Hematopoietic multipotent progenitor cell treated with erythropoietin and hydrocortisone succinate and interleukin-3 and kit ligand, for 4 days (in vitro differentiated cells): Measurements from ENCODE around the gene PID1.

ENCODE experiments used
- DNase-seq: peaks from one replicate; pipeline ENCODE4 v3.0.0-alpha.2; 2015

Gene PID1

DNA sequence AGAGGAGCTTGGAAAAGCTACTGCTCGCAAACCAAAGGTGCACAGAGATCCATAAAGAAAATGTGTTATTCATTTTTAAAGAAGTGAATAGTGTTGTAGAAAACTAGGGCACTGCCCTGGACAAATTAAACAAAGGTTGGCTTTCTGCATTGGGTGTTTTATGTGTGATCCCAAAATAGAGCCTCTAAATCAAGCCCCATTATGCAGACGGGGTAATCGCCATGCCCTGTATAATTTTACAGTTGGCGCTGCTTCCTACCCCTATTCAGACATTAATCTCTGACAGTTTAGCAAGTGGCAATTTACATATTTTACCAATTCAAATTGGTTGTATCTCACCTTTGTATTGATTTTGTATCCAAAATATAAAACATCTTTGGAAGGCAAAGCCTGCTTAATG, 109.1 kb downstream of the PID1 start:
- DNase-seq: no peak

DNA sequence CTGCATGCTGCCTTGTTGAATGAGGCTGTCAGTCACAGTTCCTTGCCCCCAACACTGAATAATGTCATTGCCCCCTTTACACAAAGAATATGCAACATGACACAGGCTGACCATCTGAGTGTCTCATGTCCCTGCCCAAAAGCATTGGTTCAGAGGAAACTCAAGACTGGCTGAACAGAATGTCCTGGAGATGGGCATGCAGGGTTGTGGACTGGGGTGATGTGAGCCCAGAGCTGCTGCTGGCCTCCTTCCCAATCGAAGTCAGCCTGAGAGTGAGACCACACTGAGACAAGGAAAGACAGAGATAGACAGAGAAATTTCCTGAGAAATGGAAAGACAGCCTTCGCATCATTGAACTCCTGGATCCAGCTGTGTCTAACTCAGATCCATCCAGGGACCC, 110.1 kb downstream of the PID1 start:
- no peak for DNase-seq

DNA sequence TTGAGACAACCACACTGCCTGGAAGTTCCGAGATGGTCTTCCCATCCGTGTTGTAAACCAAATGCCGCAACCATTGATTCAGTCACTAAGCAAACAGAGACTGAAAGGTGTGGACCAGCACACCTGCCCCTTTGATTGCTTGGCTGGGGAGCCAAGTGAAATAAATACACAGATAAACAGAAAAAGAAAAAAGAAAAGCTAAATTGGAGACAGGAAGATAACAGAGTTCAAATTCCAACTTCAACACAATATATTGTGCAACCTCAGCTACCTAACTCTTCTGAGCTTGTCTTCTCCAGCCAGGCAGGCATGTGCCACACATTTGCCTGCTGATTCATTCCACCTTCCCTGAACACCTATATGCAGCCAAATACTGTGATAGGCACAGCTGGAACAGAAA, 110.9 kb downstream of the PID1 start:
- DNase-seq: no peak

DNA sequence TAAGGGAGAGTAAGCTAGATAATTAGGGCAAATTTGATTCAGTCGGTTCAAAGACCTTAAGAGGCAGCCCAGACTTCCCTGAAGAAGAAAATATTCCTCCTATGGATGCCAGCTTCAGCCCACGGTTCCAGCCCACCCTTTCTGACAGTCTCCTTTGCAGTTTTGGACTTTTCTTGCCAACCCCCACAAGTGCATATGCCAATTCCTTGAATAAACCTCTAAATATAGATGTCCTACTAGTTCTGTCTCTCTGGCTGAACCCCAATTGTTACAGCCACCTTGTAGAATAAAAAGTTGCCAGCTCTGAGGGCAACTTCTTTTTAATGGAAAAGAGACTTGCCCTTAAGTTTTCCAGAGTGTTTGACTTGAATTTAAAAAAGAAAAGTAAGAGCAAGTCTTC, 111.7 kb downstream of the PID1 start:
- no peak for DNase-seq

DNA sequence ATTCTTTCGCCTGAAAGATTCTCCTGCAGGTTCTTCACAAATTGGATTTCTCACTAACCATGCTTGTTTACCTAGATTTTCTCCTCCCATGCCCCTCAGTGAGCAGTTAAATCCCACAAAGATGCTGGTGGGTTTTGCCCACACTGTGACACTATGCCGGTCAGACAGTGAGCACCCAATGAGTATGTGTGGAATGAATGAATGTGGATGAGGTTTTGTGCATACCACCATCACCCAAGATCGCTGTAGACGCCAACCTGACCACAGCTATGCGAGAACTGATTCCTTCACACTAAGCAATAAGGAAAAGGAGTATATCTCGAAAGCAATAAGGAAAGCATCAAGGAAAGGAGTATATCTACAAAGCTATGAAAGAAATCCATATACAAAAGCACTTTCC, 116.7 kb downstream of the PID1 start:
- DNase-seq: no peak

DNA sequence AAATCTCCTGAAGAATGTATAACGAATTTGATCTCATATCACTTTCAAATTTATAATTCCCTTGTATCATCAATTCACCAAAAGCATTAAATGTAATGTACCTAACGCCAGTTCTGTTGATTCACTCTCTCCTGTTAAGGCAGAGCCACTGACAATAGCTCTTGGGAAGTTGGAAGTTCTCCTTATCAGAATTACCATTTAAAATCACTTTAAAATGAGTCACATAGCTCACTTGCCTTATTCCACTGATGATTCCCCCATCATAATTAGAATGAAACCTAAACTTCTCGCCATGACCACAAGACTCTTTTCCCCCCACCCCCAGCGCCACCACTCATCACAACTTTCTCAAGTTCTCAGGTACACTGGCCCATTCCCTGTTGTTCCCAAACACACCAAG, 117.1 kb downstream of the PID1 start:
- DNase-seq: no peak

DNA sequence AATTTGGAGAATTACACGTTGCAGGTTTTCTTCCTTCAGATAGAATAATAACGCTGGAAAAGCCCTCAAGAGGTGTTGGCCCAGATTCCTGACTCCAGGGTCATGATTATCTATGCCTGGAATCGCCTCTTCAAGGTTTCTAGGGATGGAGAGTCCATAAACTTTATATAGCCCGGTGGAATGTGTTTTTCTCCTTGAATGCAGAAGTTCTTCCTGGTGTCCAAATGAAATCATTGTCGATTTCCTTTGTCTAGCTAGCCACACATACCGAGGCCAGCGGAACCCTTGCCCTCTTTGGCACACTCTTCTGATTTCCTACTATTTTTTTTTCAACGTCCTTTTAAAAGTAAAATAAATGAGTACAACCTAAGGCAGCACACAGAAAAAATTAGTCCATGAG, 117.8 kb downstream of the PID1 start:
- no peak for DNase-seq

DNA sequence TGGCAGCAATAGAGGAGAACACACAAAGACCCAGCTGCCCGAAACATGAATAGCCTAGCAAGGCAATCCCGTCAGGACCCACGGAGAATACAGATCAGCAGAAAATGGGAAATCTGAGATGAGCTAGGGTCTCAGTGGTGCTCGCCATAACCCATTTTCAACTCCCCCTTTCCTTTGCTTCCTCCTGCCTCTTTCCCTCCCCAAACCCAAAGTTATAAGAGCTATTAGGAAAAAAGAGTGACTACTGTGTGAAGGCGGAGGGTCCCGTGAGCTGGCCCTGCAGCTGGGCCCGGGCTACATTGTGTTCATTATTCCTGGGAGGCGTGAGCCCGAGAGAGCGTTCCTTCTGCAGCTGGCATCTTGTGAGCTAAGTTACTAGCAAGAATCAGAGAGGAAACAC, 118.4 kb downstream of the PID1 start:
- no peak for DNase-seq

DNA sequence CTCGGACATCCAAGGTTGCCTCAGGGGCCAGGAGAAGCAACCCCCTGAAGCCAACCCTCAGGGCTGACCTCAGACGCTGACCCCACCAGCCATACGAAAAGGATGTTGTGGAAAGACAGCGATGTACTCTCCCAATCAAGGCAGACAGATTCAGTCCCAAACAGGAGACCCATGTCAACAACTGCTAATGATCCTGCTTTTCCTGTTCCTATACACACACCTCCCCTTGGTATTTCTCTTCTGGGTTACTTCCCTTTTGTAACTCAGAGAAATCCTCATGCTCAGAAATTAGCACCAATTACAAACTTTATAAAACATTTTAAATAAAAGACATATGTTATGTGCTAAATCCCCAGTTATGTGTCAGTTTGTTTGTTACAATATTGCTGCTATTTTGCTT, 120.8 kb downstream of the PID1 start:
- DNase-seq: no peak

DNA sequence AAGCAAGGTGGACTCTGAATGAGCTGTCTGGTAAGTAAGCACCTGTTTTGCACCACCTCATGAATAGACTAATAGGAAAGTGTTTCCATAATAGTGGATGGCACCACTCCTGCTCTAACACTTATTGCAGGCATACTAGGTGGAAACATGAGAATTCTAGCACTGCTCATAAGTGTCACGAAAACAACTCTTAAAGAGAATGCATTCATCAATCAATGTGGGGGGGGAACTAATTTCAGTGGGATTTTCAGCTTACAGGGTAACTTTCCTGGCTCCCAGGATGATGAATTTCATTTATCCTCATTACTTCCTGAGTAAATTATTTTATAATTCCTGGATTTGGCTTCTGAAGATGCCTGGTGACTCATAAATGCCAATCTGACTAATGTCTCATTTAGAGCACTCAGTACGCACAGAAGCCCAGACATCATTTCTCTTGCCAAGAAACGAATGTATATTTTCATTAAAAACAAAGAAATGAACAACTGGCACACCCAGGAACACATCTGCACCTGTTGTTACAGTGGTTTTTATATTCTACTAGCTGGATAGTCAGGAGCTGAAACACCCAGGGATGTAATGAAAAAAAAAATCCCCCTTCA, 129.6 kb downstream of the PID1 start:
- DNase-seq: no peak

DNA sequence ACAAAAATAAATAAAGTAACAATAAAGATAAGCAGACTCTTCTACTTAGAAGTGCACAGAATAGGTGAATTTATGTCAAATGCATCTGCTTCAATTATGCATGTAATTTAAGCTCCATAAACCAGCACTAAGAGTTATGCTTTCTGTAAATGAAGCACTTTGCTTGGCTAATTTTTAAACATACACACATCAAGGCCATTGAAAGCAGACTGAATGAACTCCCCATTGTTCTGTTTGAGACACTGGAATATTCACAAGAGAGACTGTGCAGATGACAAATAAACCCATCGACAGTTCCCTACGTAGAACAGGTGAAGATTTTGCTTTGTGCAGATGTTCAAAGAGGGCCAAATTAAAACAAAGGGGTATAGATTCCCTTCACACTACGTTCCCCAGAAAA, 133.4 kb downstream of the PID1 start:
- DNase-seq: no peak

DNA sequence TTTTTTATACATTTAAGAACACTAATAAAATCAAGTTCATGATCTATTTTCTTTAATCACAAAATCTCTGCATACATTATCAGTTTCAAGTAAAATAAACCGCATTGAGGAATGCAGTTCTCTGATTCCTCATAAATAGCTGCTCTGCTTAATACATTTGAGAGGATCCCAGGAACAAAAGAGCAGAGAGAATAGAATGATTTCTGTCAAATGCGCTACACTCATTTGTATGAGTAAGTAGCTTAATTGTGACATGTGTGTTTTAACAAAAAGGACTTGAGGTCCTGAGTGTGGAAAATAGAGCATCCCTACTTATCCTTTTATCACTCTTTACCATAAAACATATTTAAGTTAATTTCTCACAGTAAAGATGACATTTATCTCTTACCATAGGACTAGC, 134.0 kb downstream of the PID1 start:
- no peak for DNase-seq

DNA sequence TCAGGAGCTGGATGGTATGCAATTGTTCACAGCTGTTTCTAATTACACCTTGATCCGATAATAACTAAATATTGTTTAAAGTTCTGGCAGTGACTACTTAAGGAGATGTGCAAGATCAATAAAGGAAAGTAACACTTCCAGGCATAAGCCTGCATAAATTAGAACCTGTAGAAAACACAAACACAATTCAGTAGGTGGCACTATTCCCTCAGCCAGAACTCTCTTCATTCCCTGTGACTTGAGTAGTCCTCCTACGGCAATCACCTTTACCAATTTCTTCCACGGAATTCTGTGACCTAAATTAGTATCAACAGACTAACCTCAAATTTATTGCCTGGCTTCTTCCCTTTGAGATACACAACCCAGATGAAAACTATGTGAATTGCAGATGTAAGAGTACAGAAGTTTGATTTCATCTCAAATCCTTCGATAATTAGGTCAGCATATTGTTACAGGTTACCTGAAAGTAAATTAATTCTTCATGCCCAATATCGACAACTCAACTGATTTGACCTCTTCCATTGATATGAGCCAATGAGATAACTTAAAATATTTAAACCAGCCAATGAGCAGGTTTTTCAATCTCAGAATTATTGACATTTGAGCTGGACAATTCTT, 137.8 kb downstream of the PID1 start:
- DNase-seq: peak; percentile 7

DNA sequence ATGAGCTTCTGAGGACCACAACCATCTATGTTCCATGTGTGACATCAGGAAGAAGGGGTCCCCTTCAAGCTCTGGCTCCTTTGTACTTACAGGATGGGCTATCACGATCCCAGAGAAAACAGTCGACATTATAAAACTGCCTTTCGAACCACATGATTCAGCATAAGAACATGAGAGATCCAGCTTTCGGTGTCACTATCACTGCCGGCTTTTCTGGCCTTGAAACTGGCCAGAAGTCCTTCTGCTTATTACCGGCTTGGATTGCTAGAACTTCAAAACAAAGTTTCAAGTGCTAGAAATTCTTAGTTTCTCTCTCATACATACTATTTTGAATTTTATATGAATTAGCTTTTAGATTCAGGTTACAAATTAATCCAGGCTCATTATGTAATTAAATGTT, 138.9 kb downstream of the PID1 start:
- no peak for DNase-seq

DNA sequence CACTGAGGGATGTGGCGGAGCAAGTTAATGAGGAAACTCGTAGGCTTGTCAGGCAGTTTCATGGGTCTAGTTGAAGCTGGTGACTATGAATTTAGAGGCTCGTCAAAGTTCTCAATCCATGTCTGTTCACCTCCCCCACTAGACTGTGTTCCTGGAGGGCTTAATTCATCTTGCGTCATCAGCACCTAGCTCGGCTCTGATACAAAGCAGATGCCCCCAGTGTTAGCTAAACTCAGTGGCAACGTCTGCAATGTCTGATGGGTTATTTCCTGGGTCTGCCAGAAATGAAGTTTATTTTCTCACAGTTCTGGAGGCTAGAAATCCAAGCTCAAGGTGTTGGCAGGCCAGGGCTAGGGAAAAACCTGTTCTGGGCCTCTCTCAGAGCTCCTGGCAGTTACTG, 140.6 kb downstream of the PID1 start:
- no peak for DNase-seq

DNA sequence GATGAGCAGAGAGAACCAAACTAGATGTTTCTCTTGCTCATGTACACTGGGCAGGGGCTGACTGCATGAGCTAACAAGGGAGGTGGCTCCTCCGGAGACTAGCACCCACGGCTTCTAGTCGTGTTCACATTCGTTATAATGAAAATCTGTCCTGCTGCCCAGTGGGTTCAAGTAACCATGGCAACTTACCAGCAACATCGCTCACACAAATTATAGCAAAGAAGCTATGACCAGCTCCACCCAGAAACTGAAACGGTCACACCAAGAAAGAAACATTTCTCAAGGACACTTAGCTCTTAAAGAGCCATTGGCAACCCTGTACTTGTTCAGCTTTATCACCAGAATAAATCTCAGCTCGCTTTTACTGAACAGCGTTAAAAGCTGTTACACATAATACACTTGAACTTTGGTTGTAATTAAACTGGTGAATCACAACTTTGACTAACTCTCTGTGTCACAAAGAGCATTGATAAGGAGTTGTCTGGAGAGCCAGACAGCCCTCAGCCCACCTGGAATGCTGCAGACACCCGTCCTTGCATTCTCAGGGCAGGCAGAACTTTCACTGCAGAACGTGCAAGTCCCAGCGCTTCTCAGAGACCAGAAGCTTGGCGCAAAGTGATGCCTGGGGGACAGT, 141.2 kb downstream of the PID1 start:
- no peak for DNase-seq

DNA sequence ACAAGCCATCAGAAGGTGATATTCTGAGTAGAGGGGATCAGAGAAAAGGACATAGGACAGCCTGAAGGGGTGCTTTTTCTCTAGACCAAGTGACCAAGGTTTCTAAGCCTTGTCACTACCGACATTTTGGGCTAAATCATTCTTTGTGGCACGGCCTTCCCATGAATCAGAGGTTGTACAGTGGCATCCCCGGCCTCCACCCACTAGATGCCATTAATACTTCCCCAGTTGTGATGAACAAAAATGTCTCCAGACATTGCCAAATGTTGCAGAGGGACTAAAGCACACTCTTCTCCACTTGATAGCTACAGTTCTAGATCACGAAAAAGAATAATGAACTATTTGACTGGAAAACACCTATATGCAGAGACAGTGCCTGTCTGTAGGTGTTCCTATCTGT, 143.6 kb downstream of the PID1 start:
- no peak for DNase-seq

DNA sequence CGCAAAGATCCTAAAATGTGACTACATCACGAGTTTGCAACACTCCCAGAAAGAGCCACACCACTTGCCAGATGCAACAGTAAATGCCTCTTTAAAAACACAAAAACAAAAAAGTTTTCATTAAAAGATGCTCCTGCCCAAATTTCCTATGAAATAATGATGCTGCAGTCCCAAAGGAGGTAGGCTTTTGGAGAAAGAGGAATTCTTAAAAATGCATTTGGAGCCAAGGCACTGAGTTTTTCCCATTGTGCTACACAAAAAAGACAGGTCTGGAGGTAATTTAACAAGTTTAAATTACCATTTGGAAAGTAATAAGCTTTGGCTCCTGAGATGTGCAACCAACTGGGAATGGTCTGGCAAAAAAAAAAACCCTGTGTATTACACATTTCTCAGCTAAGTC, 145.0 kb downstream of the PID1 start:
- no peak for DNase-seq

DNA sequence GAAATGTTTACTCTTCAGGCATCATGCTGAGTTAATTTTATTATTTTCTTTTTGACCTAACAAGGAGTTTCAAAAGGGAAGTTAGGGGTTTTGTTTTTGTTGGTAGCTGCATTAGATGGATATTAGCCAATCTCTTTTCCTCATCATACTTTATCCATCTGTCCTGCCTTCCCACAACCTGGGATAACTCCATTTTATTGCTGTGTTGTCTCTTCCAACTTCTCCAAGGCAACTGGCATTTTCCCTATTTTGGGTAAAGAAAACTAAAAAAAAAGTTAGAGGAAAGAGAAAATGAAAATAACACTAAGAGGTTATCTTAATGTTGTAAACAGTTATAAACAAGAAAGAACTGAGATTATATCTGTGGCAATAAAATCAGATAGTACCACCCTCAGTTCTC, 147.0 kb downstream of the PID1 start:
- DNase-seq: no peak

DNA sequence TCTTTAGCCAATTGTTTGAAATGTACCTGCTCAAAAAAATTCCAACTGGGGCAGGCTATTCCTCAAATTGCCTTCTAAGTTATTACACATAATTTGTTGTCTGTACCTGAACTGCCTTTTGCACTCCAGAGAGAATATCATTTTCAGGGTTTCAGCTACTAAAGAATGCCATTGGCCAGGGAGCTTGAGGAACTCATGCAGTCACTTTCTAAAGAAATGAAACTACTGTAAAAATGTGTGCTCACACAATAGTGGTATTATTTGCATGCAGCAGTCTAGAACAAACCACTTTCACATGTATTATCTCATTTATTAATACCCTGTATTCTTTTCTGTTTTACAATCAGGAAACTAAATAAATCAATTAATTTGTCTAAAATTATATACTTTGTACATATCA, 152.2 kb downstream of the PID1 start:
- no peak for DNase-seq

DNA sequence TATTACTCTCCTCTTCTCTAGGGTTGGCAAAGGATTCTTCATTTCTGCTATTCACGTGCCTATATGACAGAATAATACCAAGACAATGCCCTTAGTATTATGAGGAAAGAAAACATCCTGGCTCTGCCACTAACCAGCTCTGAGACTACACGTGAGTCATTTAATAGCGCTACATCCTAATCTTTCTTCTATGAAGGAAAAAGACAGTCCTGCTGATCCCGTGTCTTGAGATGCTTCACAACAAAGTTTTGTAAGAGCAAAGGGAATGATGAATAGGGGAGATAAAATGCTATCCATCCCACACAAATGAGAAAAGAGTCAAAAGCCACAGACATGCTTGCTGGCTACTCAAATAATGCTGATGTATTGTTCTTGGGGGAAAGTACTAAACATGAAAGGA, 152.8 kb downstream of the PID1 start:
- no peak for DNase-seq

DNA sequence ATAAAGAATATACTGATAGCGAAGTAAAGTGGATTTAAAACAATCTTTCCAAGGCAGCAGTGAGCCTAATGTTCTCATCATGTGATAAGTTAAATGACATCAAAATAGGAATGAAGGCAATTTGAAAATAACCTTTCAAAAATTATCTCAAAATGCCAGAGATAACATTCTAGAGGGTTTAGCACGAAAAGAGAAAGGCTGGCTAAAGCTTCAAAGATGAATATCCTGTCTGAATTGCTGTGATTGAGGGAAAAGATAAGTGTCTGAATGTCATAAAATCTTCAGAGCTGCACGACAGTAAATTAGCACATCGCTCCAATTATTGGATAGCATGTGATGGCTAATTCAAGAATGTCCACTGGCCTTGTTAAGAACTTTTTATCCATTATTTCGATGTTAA, 159.3 kb downstream of the PID1 start:
- no peak for DNase-seq

DNA sequence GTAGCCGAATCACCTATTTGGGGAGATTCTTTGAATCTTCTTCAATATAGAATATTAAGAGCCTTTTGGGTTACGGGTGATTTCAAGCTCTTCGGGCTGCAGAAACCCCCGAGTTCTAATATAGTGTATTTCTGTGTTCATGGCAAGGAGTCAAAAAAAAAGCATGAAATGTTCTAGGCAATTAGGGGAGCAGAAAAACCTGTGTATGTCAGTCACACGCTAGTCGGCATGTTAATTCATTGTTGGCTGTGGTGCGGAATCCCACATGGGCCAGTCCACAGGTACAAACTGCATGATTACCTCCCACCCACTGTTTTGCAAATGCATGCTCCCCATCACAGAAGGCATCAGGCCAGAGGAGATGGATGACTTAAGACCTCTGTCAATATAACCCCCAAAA, 161.9 kb downstream of the PID1 start:
- no peak for DNase-seq

DNA sequence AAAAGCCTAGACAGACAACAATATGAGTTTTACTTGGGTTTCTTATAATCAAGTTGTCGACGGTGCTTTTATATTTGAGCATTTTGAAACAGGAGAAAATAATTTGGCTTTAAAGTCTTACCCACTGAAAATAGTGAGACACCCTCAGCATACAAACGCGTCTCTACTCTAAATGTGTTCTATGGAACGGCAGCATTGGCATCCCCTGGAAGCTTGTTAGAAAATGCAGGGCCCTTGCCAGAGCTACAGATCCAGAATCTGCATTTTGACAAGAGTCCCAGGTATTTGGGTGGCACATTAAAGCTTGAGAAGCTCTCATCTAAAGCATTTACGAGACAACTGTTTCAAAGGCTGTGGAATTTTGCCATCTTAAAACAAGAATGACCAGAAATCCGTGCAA, 163.5 kb downstream of the PID1 start:
- no peak for DNase-seq

DNA sequence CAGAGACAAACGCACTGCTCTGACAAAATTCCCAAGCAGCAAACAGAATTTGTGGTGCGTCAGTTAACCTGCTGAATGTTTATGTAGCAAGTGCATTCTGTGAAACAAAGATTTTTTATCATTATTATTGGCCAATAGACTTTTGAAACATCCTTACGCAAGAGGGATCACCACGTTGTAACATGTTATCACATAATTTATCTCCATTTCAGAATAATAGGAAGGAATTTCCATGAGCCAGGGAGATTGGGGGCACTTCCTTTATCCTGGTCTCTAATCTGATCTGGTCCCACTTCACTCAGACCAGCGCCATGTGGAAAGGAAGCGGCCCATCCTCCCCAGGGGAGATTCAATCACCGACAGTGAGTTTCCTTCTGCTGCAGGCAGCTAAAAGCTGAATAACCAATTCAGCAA, 166.1 kb downstream of the PID1 start:
- DNase-seq: peak; percentile 6
